Epithelial cell of proximal tubule (primary cell): ENCODE measurements around the gene FAM171A1. TPM values are rescaled to one million over a fixed set of nuclear protein-coding genes. Genes with fewer than 3 reads are reported as not detected.
"Not testable (repeated sequence)": the region's sequence is repeated elsewhere in the genome, so short reads cannot be mapped to it uniquely, and the experiment has no call there.

ENCODE experiments used
- DNase-seq: peaks from one replicate; pipeline ENCODE4 v3.0.0-alpha.2; 2011; ENCODE audit warnings: low read depth
- H3K4me3 ChIP-seq: 2 replicates; pipeline ENCODE4 v1.5.1; 2011; ENCODE audit warnings: low read depth, mild to moderate bottlenecking, low read length
- CTCF ChIP-seq: conservative IDR thresholded peaks from 2 replicates; pipeline ENCODE4 v1.5.1; 2012; ENCODE audit warnings: low read depth, mild to moderate bottlenecking, low read length
- total RNA-seq: library from RNA; depleted of rRNA; stranded (reverse); fragments of >200 nt; gene quantifications from 2 replicates; pipeline ENCODE4 v1.2.3, GENCODE V29; 2015

Gene FAM171A1
- total RNA-seq: 20.2 and 27.9 TPM in 2 replicates

- H3K4me3 ChIP-seq: peak within 1 kb of the TSS; percentile 80
- TF ChIP-seq CTCF: no peak
- DNase-seq: no peak
Measured at GRCh38 chr10:15370856-15371701, at the start of gene FAM171A1. Gene FAM171A1 (minus strand): TSS chr10:15371289. CDS start chr10:15371052, 237 bp downstream.

- H3K4me3 ChIP-seq: no peak overlapping the region
- no peak for TF ChIP-seq CTCF
- DNase-seq: no peak
Measured at GRCh38 chr10:15420858-15421257, 49.8 kb upstream of the FAM171A1 start.

GRCh38 chr10:15419279-15419874 is 48.3 kb upstream of the FAM171A1 start:
- TF ChIP-seq CTCF: peak; percentile 91
- DNase-seq: no peak
- no peak overlapping the region for H3K4me3 ChIP-seq

GRCh38 chr10:15416034-15416433 is 44.9 kb upstream of the FAM171A1 start:
- no peak overlapping the region for H3K4me3 ChIP-seq
- DNase-seq: no peak
- no peak for TF ChIP-seq CTCF

GRCh38 chr10:15411010-15411409 is 39.9 kb upstream of the FAM171A1 start:
- no peak for DNase-seq
- no peak for TF ChIP-seq CTCF
- no peak overlapping the region for H3K4me3 ChIP-seq

GRCh38 chr10:15409350-15409749 is 38.3 kb upstream of the FAM171A1 start:
- not testable (repeated sequence) for H3K4me3 ChIP-seq, DNase-seq

- DNase-seq: no peak
- no peak for TF ChIP-seq CTCF
- no peak overlapping the region for H3K4me3 ChIP-seq
Measured at GRCh38 chr10:15408557-15408956, 37.5 kb upstream of the FAM171A1 start.
